Measurements from ENCODE around the gene PRPF8. TPM values are rescaled to one million over a fixed set of nuclear protein-coding genes. Genes with fewer than 3 reads are reported as not detected.
A peak's percentile ranks its signal among the peaks of the same experiment; 100 is the strongest.

PRPF8 gene
- total and polyA plus RNA-seq, 10 of the 15 experiments (the other 5 are each of a cell fraction or from before 2014, with no cell fraction given), result 77.2 to 337 (median 162) TPM

- TF ChIP-seq ZSCAN29 (IDR thresholded peaks at IDR 0.05) (no peak), BHLHE40 (IDR thresholded peaks at IDR 0.05; ENCODE audit: borderline replicate concordance in 1 of 2, low read depth in 2 of 2, low read length in 1 of 2) (no peak), KLF5 (IDR thresholded peaks at IDR 0.05; ENCODE audit: partially characterized antibody) (no peak), RBBP5 (conservative IDR thresholded peaks at IDR 0.05) (no peak), NFYA (IDR thresholded peaks at IDR 0.05; ENCODE audit: borderline replicate concordance, low read depth, low read length) (no peak), KDM1A (IDR thresholded peaks at IDR 0.05; ENCODE audit: borderline replicate concordance) (no peak), GABPA (IDR thresholded peaks at IDR 0.05; ENCODE audit: low read depth) (no peak), ELK1 (IDR thresholded peaks at IDR 0.05; ENCODE audit: low read depth, low read length) (no peak), DPF2 (IDR thresholded peaks at IDR 0.05) (no peak)
Measured at GRCh38 chr17:1626333-1626732, 58.3 kb downstream of the PRPF8 start (continued).

GRCh38 chr17:1625581-1625980, 59.1 kb downstream of the PRPF8 start:
- Histone ChIP-seq H3K4me1 (ENCODE audit: control insufficient read depth, insufficient read depth, low read length) (peaks cover 29% of the 10 kb centered on the region), H3K79me2 (ENCODE audit: control insufficient read depth, insufficient read depth, low read length) (peaks cover 6% of the 10 kb centered on the region), H3K36me3 (ENCODE audit: control insufficient read depth in 2 of 2, insufficient read depth in 2 of 2, low read length in 1 of 2) (no peaks in the 10 kb centered on the region), H2AFZ (ENCODE audit: control insufficient read depth, low read depth, low read length) (peak overlapping the region; percentile 31), H3K4me2 (ENCODE audit: control insufficient read depth, insufficient read depth) (0 out of 2 replicates have a peak overlapping the region, but pooled peaks have one; percentile 12), H3K4me3 (no peak overlapping the region), H4K20me1 (ENCODE audit: control insufficient read depth, insufficient read depth) (no peaks in the 10 kb centered on the region), H3K9me3 (replicated peaks; ENCODE audit: control insufficient read depth, insufficient read depth, low read length) (no peaks in the 10 kb centered on the region), H3K27me3 (replicated peaks in 1 of 2; ENCODE audit: control insufficient read depth in 2 of 2, insufficient read depth in 2 of 2, low read length in 1 of 2) (no peaks in the 10 kb centered on the region), H3K27ac (ENCODE audit: control insufficient read depth, insufficient read depth) (no peak overlapping the region), H3K9ac (ENCODE audit: control insufficient read depth, insufficient read depth, low read length) (no peak overlapping the region)
- CTCF ChIA-PET, result interaction anchor here (0.6 to 9.9 kb wide), 12 partner anchors 10 to 420 kb away, joined by 3 to 380 read pairs (median 4); partner anchors contain the start of genes INPP5K and RILP
- DNase-seq (ENCODE audit: low read depth, low spot score) (no peak), ATAC-seq (no peak), FAIRE-seq (no peak)
- intact Hi-C loops (cut with micrococcal nuclease; ENCODE audit: unreplicated experiment), result loop anchor here (5.0 kb wide), 1 partner anchor 33 kb away; no protein-coding TSS in a partner anchor
- BruUV-seq (replicated peaks), result no TSS peak
- SMC1A ChIA-PET (ENCODE audit: uncharacterized antibody, unreplicated experiment), result interaction anchor here (0.9 to 3.5 kb wide), 6 partner anchors 12 to 92 kb away, joined by 3 to 34 read pairs (median 8); no protein-coding TSS in a partner anchor
- 87% methylated on average over 6 of the region's 6 CpGs for WGBS (ENCODE audit: insufficient coverage, insufficient replicate concordance, low lambda C conversion rate, missing lambda C conversion rate)
- in situ Hi-C loops (cut with MboI), result loop anchor here (10.0 kb wide), 1 partner anchor 51 kb away; no protein-coding TSS in a partner anchor
- RAD21 ChIA-PET (ENCODE audit: unreplicated experiment), result interaction anchor here (0.6 to 10.0 kb wide), 5 partner anchors 19 to 352 kb away, joined by 3 to 317 read pairs (median 4); no protein-coding TSS in a partner anchor
- POLR2A ChIA-PET, result interaction anchor here (0.6 to 6.0 kb wide), 8 partner anchors 12 to 260 kb away, joined by 3 to 56 read pairs (median 5); partner anchors contain the start of genes INPP5K and RILP
- TF ChIP-seq CHD4 (IDR thresholded peaks at IDR 0.05), result no peak
- no peak for TF ChIP-seq REST (IDR thresholded peaks at IDR 0.05; ENCODE audit: low read depth, low read length)
- TF ChIP-seq GABPA (IDR thresholded peaks at IDR 0.05; ENCODE audit: low read depth), result no peak
- TF ChIP-seq USF1 (IDR thresholded peaks at IDR 0.05; ENCODE audit: borderline replicate concordance, extremely low read length, insufficient read depth, low read depth, low read length), result no peak
- TF ChIP-seq RCOR1 (conservative IDR thresholded peaks at IDR 0.05; ENCODE audit: low read depth, low read length), result no peak
- no peak for TF ChIP-seq ZNF384 (IDR thresholded peaks at IDR 0.05; ENCODE audit: borderline replicate concordance, low read depth, low read length)
- TF ChIP-seq CBFB (IDR thresholded peaks at IDR 0.05; ENCODE audit: low read depth), result no peak
- no peak for TF ChIP-seq HDAC6 (IDR thresholded peaks at IDR 0.05; ENCODE audit: unreplicated experiment)
- TF ChIP-seq ETV6 (conservative IDR thresholded peaks at IDR 0.05 in 1 of 2, IDR thresholded peaks at IDR 0.05 in 1 of 2; ENCODE audit: borderline replicate concordance in 1 of 2, low read depth in 1 of 2), result no peak
